HepG2 (cell line): Measurements from ENCODE around the gene GZF1. TPM values are rescaled to one million over a fixed set of nuclear protein-coding genes. Genes with fewer than 3 reads are reported as not detected.
A peak's percentile ranks its signal among the peaks of the same experiment; 100 is the strongest.

Experiments used
- CEBPB ChIP-seq: IDR thresholded peaks from 2 replicates; pipeline ENCODE4 v1.6.1; 2011; ENCODE audit warnings: low read depth, low read length, improper control_type of control experiment, borderline replicate concordance
- DNMT1 ChIP-seq: sonication (generic); formaldehyde crosslinking; IDR thresholded peaks from 2 replicates; pipeline ENCODE4 v1.5.1; 2020; ENCODE audit warnings: mild to moderate bottlenecking, missing genetic modification reagents
- IKZF1 ChIP-seq: fragments of 450-650 bp; IDR thresholded peaks from 2 replicates; pipeline ENCODE4 v1.7.1; 2016
- NBN ChIP-seq: fragments of 450-650 bp; conservative IDR thresholded peaks from 2 replicates; pipeline ENCODE4 v1.6.1; 2017
- SRSF9 ChIP-seq: fragments of 200-400 bp; formaldehyde crosslinking; IDR thresholded peaks from 2 replicates; pipeline ENCODE4 v1.6.1; 2018; ENCODE audit warnings: borderline replicate concordance, mild to moderate bottlenecking, low read depth, low read length; ENCODE audit not compliant: insufficient read depth, poor library complexity, severe bottlenecking
- TCF12 ChIP-seq, 2 experiments: fragments of 450-650 bp in 1 of 2; sonication (generic) in 1 of 2; formaldehyde crosslinking in 1 of 2; IDR thresholded peaks; 2 replicates each; pipeline versions ENCODE4 v1.6.1 to v1.8.0; 2017 to 2022; ENCODE audit warnings: antibody characterized with exemption in 1 of 2, mild to moderate bottlenecking in 1 of 2, missing genetic modification reagents in 1 of 2, moderate library complexity in 1 of 2
- U2AF2 ChIP-seq: fragments of 200-400 bp; formaldehyde crosslinking; IDR thresholded peaks from 2 replicates; pipeline ENCODE4 v1.6.1; 2017; ENCODE audit warnings: low read depth, mild to moderate bottlenecking, low read length
- ZFP37 ChIP-seq: sonication (generic); formaldehyde crosslinking; IDR thresholded peaks from 2 replicates; pipeline ENCODE4 v1.4.0; 2020; ENCODE audit warnings: missing genetic modification reagents, borderline replicate concordance
- ZNF160 ChIP-seq: sonication (generic); formaldehyde crosslinking; IDR thresholded peaks from 2 replicates; pipeline ENCODE4 v1.8.0; 2022; ENCODE audit warnings: mild to moderate bottlenecking, inconsistent platforms, missing genetic modification reagents
- ZNF292 ChIP-seq: sonication (generic); formaldehyde crosslinking; IDR thresholded peaks from 2 replicates; pipeline ENCODE4 v1.8.1; 2022; ENCODE audit warnings: mild to moderate bottlenecking, low read depth, missing genetic modification reagents, borderline replicate concordance
- ZNF510 ChIP-seq: sonication (generic); formaldehyde crosslinking; IDR thresholded peaks from 2 replicates; pipeline ENCODE4 v1.4.0; 2020; ENCODE audit warnings: low read depth, mild to moderate bottlenecking, missing genetic modification reagents
- ZNF781 ChIP-seq: sonication (generic); formaldehyde crosslinking; IDR thresholded peaks from 2 replicates; pipeline ENCODE4 v1.5.1; 2020; ENCODE audit warnings: borderline replicate concordance, mild to moderate bottlenecking, missing genetic modification reagents; ENCODE audit errors: not compliant biosample characterization
- polyA plus RNA-seq, 8 experiments: library from polyadenylated mRNA; depleted of rRNA in 3 of 8; stranded (reverse) in 7 of 8; unstranded in 1 of 8; fragments of >200 nt; fragmentation: Illumina TruSeq in 4 of 8; extraction: Trizol in 4 of 8; gene quantifications; 2 replicates each; pipeline versions ENCODE4 v1.2.1 to v1.2.3, GENCODE V29; 2011 to 2016; ENCODE audit warnings: low read depth in 4 of 8, missing spikeins in 1 of 8, mixed read lengths in 1 of 8; ENCODE audit not compliant: insufficient read depth in 1 of 8
- total RNA-seq, 5 experiments: library from RNA; depleted of rRNA; stranded (reverse); fragments of >200 nt; fragmentation: Illumina TruSeq; extraction: Trizol; gene quantifications; 2 replicates each; pipeline ENCODE4 v1.2.3, GENCODE V29; 2016; ENCODE audit warnings: low read depth in 1 of 5
- TF ChIP-seq, protein P1 (sequence below): sonication (generic); formaldehyde crosslinking; IDR thresholded peaks from 2 replicates; pipeline ENCODE4 v1.4.0; 2020; ENCODE audit warnings: missing genetic modification reagents, mild to moderate bottlenecking, borderline replicate concordance
- TF ChIP-seq, protein P2 (sequence below): sonication (generic); formaldehyde crosslinking; IDR thresholded peaks from 2 replicates; pipeline ENCODE4 v1.4.0; 2020; ENCODE audit warnings: missing genetic modification reagents, borderline replicate concordance
- TF ChIP-seq, protein P3 (sequence below): sonication (generic); formaldehyde crosslinking; IDR thresholded peaks from 2 replicates; pipeline ENCODE4 v1.4.0; 2020; ENCODE audit warnings: mild to moderate bottlenecking, missing genetic modification reagents
- TF ChIP-seq, protein P4 (sequence below): sonication (generic); formaldehyde crosslinking; conservative IDR thresholded peaks from 2 replicates; pipeline ENCODE4 v1.8.0; 2022; ENCODE audit warnings: low read depth, missing genetic modification reagents
- TF ChIP-seq, protein P5 (sequence below): sonication (generic); formaldehyde crosslinking; IDR thresholded peaks from 2 replicates; pipeline ENCODE4 v1.5.0; 2020; ENCODE audit warnings: missing genetic modification reagents

The GZF1 gene
- total and polyA plus RNA-seq, 2 of the 13 experiments (the other 11 are each of a cell fraction or from before 2014, with no cell fraction given): 16.9 to 26.0 TPM

DNA sequence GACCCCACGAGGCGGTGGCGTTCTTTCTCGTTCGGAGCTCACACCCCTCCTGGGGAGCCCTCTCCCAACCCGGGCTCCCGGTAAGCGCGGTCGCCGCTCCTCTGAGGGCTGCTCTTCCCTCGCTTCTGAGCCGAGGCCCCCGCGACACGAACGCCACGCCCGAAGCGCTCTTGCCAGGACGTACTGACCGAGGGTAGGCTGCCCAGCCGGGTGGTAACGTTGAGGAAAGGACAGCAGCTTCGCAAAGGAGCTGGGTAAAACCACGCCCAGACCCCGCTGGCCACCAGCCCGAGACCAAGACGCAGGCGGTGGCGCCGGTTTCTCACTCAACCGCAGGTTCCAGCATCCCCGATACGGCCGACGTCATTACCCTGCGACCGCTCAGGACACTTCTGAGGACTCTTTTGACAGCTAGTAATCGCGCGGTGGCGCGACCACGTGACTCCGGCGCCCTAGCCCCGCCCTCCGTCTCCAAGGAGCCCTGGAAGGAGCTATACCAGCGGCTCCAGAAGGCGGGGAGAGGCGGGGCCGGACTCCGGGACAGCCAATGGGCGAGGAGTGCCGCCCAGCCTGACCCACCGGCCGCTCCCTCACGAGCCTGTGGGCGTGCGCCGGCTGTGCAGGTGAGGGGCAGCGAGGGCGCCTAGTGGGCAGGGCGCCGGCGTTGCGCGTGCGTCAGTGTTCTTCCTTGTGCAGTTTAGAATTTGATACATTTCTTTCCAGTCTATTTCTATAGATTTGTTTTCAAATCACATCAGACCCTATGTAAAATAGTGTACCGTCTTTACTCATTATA is 4.0 kb upstream of the GZF1 start (continued):
- TF ChIP-seq, protein P1, sequence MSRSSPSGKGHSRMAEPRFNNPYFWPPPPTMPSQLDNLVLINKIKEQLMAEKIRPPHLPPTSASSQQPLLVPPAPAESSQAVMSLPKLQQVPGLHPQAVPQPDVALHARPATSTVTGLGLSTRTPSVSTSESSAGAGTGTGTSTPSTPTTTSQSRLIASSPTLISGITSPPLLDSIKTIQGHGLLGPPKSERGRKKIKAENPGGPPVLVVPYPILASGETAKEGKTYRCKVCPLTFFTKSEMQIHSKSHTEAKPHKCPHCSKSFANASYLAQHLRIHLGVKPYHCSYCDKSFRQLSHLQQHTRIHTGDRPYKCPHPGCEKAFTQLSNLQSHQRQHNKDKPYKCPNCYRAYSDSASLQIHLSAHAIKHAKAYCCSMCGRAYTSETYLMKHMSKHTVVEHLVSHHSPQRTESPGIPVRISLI (CRISPR knock-in tag): peak; percentile 43; the same call in 1 of the 2 replicates
- no peak for TF ChIP-seq SRSF9
- TF ChIP-seq, protein P2, sequence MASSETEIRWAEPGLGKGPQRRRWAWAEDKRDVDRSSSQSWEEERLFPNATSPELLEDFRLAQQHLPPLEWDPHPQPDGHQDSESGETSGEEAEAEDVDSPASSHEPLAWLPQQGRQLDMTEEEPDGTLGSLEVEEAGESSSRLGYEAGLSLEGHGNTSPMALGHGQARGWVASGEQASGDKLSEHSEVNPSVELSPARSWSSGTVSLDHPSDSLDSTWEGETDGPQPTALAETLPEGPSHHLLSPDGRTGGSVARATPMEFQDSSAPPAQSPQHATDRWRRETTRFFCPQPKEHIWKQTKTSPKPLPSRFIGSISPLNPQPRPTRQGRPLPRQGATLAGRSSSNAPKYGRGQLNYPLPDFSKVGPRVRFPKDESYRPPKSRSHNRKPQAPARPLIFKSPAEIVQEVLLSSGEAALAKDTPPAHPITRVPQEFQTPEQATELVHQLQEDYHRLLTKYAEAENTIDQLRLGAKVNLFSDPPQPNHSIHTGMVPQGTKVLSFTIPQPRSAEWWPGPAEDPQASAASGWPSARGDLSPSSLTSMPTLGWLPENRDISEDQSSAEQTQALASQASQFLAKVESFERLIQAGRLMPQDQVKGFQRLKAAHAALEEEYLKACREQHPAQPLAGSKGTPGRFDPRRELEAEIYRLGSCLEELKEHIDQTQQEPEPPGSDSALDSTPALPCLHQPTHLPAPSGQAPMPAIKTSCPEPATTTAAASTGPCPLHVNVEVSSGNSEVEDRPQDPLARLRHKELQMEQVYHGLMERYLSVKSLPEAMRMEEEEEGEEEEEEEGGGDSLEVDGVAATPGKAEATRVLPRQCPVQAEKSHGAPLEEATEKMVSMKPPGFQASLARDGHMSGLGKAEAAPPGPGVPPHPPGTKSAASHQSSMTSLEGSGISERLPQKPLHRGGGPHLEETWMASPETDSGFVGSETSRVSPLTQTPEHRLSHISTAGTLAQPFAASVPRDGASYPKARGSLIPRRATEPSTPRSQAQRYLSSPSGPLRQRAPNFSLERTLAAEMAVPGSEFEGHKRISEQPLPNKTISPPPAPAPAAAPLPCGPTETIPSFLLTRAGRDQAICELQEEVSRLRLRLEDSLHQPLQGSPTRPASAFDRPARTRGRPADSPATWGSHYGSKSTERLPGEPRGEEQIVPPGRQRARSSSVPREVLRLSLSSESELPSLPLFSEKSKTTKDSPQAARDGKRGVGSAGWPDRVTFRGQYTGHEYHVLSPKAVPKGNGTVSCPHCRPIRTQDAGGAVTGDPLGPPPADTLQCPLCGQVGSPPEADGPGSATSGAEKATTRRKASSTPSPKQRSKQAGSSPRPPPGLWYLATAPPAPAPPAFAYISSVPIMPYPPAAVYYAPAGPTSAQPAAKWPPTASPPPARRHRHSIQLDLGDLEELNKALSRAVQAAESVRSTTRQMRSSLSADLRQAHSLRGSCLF (CRISPR knock-in tag): 0 out of 2 replicates have a peak, but pooled peaks have one; percentile 62
- TF ChIP-seq ZNF781 (CRISPR knock-in tag): peak; percentile 60
- TF ChIP-seq U2AF2: no peak
- TF ChIP-seq DNMT1 (CRISPR knock-in tag): 0 out of 2 replicates have a peak, but pooled peaks have one; percentile 59
- 0 out of 2 replicates have a peak, but pooled peaks have one; percentile 86 for TF ChIP-seq ZNF160 (CRISPR knock-in tag)
- TF ChIP-seq ZNF292 (CRISPR knock-in tag): peak; percentile 84
- no peak for TF ChIP-seq NBN
- no peak for TF ChIP-seq CEBPB
- TF ChIP-seq ZNF510 (CRISPR knock-in tag): no peak
- TF ChIP-seq, protein P3, sequence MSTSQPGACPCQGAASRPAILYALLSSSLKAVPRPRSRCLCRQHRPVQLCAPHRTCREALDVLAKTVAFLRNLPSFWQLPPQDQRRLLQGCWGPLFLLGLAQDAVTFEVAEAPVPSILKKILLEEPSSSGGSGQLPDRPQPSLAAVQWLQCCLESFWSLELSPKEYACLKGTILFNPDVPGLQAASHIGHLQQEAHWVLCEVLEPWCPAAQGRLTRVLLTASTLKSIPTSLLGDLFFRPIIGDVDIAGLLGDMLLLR (CRISPR knock-in tag): peak; percentile 92
- TF ChIP-seq, protein P4, sequence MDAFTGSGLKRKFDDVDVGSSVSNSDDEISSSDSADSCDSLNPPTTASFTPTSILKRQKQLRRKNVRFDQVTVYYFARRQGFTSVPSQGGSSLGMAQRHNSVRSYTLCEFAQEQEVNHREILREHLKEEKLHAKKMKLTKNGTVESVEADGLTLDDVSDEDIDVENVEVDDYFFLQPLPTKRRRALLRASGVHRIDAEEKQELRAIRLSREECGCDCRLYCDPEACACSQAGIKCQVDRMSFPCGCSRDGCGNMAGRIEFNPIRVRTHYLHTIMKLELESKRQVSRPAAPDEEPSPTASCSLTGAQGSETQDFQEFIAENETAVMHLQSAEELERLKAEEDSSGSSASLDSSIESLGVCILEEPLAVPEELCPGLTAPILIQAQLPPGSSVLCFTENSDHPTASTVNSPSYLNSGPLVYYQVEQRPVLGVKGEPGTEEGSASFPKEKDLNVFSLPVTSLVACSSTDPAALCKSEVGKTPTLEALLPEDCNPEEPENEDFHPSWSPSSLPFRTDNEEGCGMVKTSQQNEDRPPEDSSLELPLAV (CRISPR knock-in tag): no peak
- TF ChIP-seq TCF12 (IDR thresholded peaks at IDR 0.05): no peak
- 0 out of 2 replicates have a peak, but pooled peaks have one; percentile 13 for TF ChIP-seq TCF12 (CRISPR knock-in tag; IDR thresholded peaks at IDR 0.05)
- TF ChIP-seq, protein P5, sequence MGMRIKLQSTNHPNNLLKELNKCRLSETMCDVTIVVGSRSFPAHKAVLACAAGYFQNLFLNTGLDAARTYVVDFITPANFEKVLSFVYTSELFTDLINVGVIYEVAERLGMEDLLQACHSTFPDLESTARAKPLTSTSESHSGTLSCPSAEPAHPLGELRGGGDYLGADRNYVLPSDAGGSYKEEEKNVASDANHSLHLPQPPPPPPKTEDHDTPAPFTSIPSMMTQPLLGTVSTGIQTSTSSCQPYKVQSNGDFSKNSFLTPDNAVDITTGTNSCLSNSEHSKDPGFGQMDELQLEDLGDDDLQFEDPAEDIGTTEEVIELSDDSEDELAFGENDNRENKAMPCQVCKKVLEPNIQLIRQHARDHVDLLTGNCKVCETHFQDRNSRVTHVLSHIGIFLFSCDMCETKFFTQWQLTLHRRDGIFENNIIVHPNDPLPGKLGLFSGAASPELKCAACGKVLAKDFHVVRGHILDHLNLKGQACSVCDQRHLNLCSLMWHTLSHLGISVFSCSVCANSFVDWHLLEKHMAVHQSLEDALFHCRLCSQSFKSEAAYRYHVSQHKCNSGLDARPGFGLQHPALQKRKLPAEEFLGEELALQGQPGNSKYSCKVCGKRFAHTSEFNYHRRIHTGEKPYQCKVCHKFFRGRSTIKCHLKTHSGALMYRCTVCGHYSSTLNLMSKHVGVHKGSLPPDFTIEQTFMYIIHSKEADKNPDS (CRISPR knock-in tag): no peak
- no peak for TF ChIP-seq ZFP37 (CRISPR knock-in tag)
- TF ChIP-seq IKZF1: no peak
